Kidney (tissue), 14 donors: ENCODE data around the gene DUSP15. TPM values are rescaled to one million over a fixed set of nuclear protein-coding genes. Genes with fewer than 3 reads are reported as not detected.

Experiments
- DNase-seq, 5 donors: peaks; one replicate each; pipeline ENCODE4 v3.0.0-alpha.2; 2013 to 2020
- FAIRE-seq: peaks from 2 replicates; lab custom pipeline; 2012; peaks lifted over from hg19 to GRCh38; lab: Jason Lieb, UNC
- H3K27ac ChIP-seq, 2 donors: one replicate each; pipeline ENCODE4 v1.7.0; 2013; ENCODE audit warnings: low read depth in 2 of 2, low read length in 2 of 2, inconsistent platforms in 1 of 2
- H3K27me3 ChIP-seq: one replicate; pipeline ENCODE4 v1.7.1; 2013; ENCODE audit warnings: low read length, inconsistent platforms; ENCODE audit not compliant: control insufficient read depth, insufficient read depth
- H3K36me3 ChIP-seq, 3 donors: one replicate each; pipeline versions ENCODE4 v1.7.0 to v1.7.1; 2013; ENCODE audit warnings: low read length in 3 of 3, control low read depth in 1 of 3, inconsistent platforms in 1 of 3; ENCODE audit not compliant: insufficient read depth in 3 of 3, control insufficient read depth in 2 of 3
- H3K4me1 ChIP-seq, 3 donors: one replicate each; pipeline versions ENCODE4 v1.7.0 to v1.7.1; 2013; ENCODE audit warnings: low read length in 3 of 3, inconsistent platforms in 1 of 3, low read depth in 1 of 3; ENCODE audit not compliant: control insufficient read depth in 2 of 3, insufficient read depth in 2 of 3
- H3K4me3 ChIP-seq, 3 donors: one replicate each; pipeline versions ENCODE4 v1.7.0 to v1.8.1; 2013; ENCODE audit warnings: low read length in 3 of 3, control low read depth in 1 of 3, inconsistent platforms in 1 of 3
- H3K9ac ChIP-seq, 3 donors: one replicate each; pipeline versions ENCODE4 v1.7.0 to v1.7.1; 2013; ENCODE audit warnings: low read length in 3 of 3, control low read depth in 1 of 3, inconsistent platforms in 1 of 3
- H3K9me3 ChIP-seq, 3 donors: one replicate each; pipeline versions ENCODE4 v1.7.0 to v1.7.1; 2013; ENCODE audit warnings: low read length in 3 of 3, control low read depth in 1 of 3, inconsistent platforms in 1 of 3; ENCODE audit not compliant: control insufficient read depth in 2 of 3, insufficient read depth in 1 of 3
- intact Hi-C: fragments of 100-400 bp; cut with DNase I; formaldehyde crosslinking; loops from one replicate; pipeline ENCODE4 v1.11.1; 2022
- polyA plus RNA-seq: library from polyadenylated mRNA; stranded (reverse); fragments of 350-450 nt; fragmentation: Illumina TruSeq; extraction: RNeasy Lipid Tissue Mini Kit (QIAGEN cat#74804); gene quantifications from one replicate; pipeline ENCODE4 v1.2.3, GENCODE V29; 2014; ENCODE audit warnings: low read depth, low replicate concordance; ENCODE audit not compliant: insufficient read depth
- total RNA-seq: library from RNA; stranded (reverse); fragmentation: NEBNext Ultra II Directional; extraction: Animal tissue kit (Norgen Biotek cat#: 25700); gene quantifications from one replicate; pipeline ENCODE4 v1.2.1, GENCODE V29; 2021
- TF ChIP-seq, protein P1 (sequence below): IDR thresholded peaks from 3 replicates; pipeline ENCODE4 v1.5.1; 2012; ENCODE audit warnings: mild to moderate bottlenecking, moderate library complexity, borderline replicate concordance; ENCODE audit not compliant: insufficient read depth; ENCODE audit errors: extremely low read depth
- donor health status: control.
- donor health status: control.
- donor health status: control.
- donor health status: control.
- donor health status: control.
- donor health status: DM: yes; HTN: yes; CAD: no.
- donor health status: Normal renal cell carcinoma (clear cell type).

The DUSP15 gene
- total and polyA plus RNA-seq, 2 donors from 2014 or later = 13.2 to 143 TPM

- intact Hi-C loops = no loop called here
- FAIRE-seq (no peak), DNase-seq (no peak)
- Histone ChIP-seq H3K4me1 (peaks cover 0 to 19% (median 6%) of the 10 kb centered on the region in 3 donors), H3K36me3 (no peaks in the 10 kb centered on the region), H3K9ac (no peak overlapping the region), H3K9me3 (no peaks in the 10 kb centered on the region), H3K4me3 (peak overlapping the region in 1 of 3 donors; percentile 55), H3K27me3 (peaks cover 3% of the 10 kb centered on the region), H3K27ac (peak overlapping the region in 1 of 2 donors; percentile 22)
- TF ChIP-seq, protein P1, sequence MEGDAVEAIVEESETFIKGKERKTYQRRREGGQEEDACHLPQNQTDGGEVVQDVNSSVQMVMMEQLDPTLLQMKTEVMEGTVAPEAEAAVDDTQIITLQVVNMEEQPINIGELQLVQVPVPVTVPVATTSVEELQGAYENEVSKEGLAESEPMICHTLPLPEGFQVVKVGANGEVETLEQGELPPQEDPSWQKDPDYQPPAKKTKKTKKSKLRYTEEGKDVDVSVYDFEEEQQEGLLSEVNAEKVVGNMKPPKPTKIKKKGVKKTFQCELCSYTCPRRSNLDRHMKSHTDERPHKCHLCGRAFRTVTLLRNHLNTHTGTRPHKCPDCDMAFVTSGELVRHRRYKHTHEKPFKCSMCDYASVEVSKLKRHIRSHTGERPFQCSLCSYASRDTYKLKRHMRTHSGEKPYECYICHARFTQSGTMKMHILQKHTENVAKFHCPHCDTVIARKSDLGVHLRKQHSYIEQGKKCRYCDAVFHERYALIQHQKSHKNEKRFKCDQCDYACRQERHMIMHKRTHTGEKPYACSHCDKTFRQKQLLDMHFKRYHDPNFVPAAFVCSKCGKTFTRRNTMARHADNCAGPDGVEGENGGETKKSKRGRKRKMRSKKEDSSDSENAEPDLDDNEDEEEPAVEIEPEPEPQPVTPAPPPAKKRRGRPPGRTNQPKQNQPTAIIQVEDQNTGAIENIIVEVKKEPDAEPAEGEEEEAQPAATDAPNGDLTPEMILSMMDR = no peak
Observed at GRCh38 chr20:31844737-31845299, 25.5 kb downstream of the DUSP15 start.

DNA sequence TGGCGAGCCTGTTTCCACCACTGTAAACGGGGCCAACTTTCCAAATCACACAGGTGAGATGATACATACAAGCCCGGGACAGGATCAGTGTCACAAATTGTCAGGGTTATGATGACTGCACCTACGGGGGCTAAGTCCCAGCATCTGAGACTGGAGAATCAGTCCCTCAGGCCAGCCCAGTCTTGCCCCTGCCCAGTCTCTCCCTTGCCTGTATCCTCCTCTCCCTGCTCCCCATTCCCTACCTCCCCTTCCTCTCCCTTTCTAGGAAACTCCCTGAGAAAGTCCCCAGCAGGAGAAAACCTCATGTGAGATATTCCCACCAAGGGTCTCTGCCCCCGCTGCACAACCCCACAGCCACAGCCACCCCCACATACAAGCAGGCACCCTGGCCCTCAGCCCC is 26.4 kb downstream of the DUSP15 start:
- peak overlapping the region in 1 of 3 donors; percentile 51 for H3K9ac ChIP-seq
- peak overlapping the region in 1 of 3 donors; percentile 55 for H3K4me3 ChIP-seq
- intact Hi-C loops = no loop called here
- H3K36me3 ChIP-seq = no peaks in the 10 kb centered on the region
- no peaks in the 10 kb centered on the region for H3K9me3 ChIP-seq
- peaks cover 0 to 21% (median 6%) of the 10 kb centered on the region in 3 donors for H3K4me1 ChIP-seq
- DNase-seq (no peak), FAIRE-seq (no peak)
- TF ChIP-seq, protein P1 = no peak
- H3K27me3 ChIP-seq = peaks cover under 1% of the 10 kb centered on the region
- H3K27ac ChIP-seq = peak overlapping the region; percentile 60 to 69

DNA sequence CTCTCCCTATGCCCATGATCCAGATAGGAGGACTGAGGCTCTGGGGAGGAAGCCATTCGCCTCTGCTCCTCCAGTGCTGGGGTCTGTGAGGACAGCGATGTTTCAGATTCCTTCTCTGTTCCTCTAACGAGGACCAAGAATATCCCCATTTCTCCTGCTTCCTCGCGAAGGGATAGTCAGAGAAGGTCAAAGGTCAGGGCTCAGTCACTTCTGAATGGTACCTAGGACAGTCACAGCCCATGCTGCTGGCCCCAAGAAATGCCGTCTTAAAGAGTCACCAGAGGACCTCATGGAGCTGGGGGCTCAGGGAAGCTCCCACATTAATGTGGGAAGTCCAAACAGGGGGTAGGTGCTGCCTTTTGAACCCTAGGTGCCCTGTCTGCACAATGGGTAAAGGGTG is 27.0 kb downstream of the DUSP15 start:
- TF ChIP-seq, protein P1 = no peak
- peaks cover 0 to 22% (median 6%) of the 10 kb centered on the region in 3 donors for H3K4me1 ChIP-seq
- H3K9me3 ChIP-seq = no peaks in the 10 kb centered on the region
- FAIRE-seq = no peak
- peak overlapping the region in 1 of 3 donors; percentile 55 for H3K4me3 ChIP-seq
- H3K27ac ChIP-seq = peak overlapping the region; percentile 69 to 78
- H3K27me3 ChIP-seq = no peaks in the 10 kb centered on the region
- no peak for DNase-seq
- H3K9ac ChIP-seq = peak overlapping the region in 1 of 3 donors; percentile 51
- no peaks in the 10 kb centered on the region for H3K36me3 ChIP-seq
- intact Hi-C loops = no loop called here
